HEK293 (cell line): Measurements from ENCODE around the gene DMC1.

Source experiments
- CTCF ChIA-PET: fragments of 350-600 bp; formaldehyde crosslinking; extraction: SDS; loops from one replicate; lab custom pipeline; 2021; ENCODE audit warnings: antibody characterized with exemption; lab: Yijun Ruan, JAX
- POLR2A ChIA-PET: fragments of 300-600 bp; formaldehyde crosslinking; extraction: SDS; loops from one replicate; lab custom pipeline; 2020; ENCODE audit warnings: antibody characterized with exemption, inconsistent platforms; lab: Yijun Ruan, JAX
- H3K27ac ChIP-seq: fragments of 200-500 bp; sonication (Bioruptor generic); 2 replicates; pipeline ENCODE4 v1.5.1; 2014; ENCODE audit warnings: low read depth, low read length, control low read depth, inconsistent platforms; ENCODE audit errors: extremely low read depth
- H3K36me3 ChIP-seq, 2 experiments: fragments of 200-500 bp in 1 of 2; sonication (Bioruptor generic) in 1 of 2; 1 replicate in 1 of 2; 2 replicates in 1 of 2; pipeline ENCODE4 v1.5.1; 2014 to 2017; ENCODE audit warnings: inconsistent platforms in 2 of 2, low read length in 2 of 2; ENCODE audit not compliant: control insufficient read depth in 2 of 2, insufficient read depth in 1 of 2
- H3K4me1 ChIP-seq: fragments of 200-500 bp; sonication (Bioruptor generic); 2 replicates; pipeline ENCODE4 v1.5.1; 2014; ENCODE audit warnings: mild to moderate bottlenecking, low read length, inconsistent platforms; ENCODE audit not compliant: control insufficient read depth, insufficient read depth
- H3K4me3 ChIP-seq: 2 replicates; pipeline ENCODE4 v1.5.1; 2011; ENCODE audit warnings: low read depth, mild to moderate bottlenecking, control low read depth, low read length, moderate library complexity
- H3K9me3 ChIP-seq: fragments of 200-500 bp; sonication (Bioruptor generic); 2 replicates; pipeline ENCODE4 v1.5.1; 2014; ENCODE audit warnings: low read depth, low read length, inconsistent platforms; ENCODE audit not compliant: control insufficient read depth, insufficient read depth
- BCL11B ChIP-seq: fragments of 450-650 bp; formaldehyde crosslinking; IDR thresholded peaks from 2 replicates; pipeline ENCODE4 v1.5.1; 2016; ENCODE audit warnings: low read depth, missing biosample characterization, missing genetic modification characterization
- HOXD13 ChIP-seq: sonication (generic); formaldehyde crosslinking; IDR thresholded peaks from 2 replicates; pipeline ENCODE4 v1.8.0; 2022; ENCODE audit warnings: missing genetic modification reagents, borderline replicate concordance
- IKZF3 ChIP-seq: fragments of 450-650 bp; IDR thresholded peaks from 2 replicates; pipeline ENCODE4 v1.5.0; 2018; ENCODE audit warnings: missing biosample characterization, mild to moderate bottlenecking, missing genetic modification characterization, moderate library complexity
- MZF1 ChIP-seq: fragments of 450-650 bp; formaldehyde crosslinking; IDR thresholded peaks from 2 replicates; pipeline ENCODE4 v1.5.1; 2017; ENCODE audit warnings: missing biosample characterization, missing genetic modification characterization, borderline replicate concordance
- TCF7L2 ChIP-seq: IDR thresholded peaks from 2 replicates; pipeline ENCODE4 v1.6.1; 2011; ENCODE audit warnings: low read depth, mild to moderate bottlenecking, inconsistent platforms, low read length, moderate library complexity, borderline replicate concordance
- WT1 ChIP-seq: fragments of 450-650 bp; formaldehyde crosslinking; IDR thresholded peaks from 2 replicates; pipeline ENCODE4 v1.5.1; 2016; ENCODE audit warnings: missing biosample characterization, missing genetic modification characterization
- YY2 ChIP-seq: fragments of 450-650 bp; formaldehyde crosslinking; IDR thresholded peaks from 2 replicates; pipeline ENCODE4 v1.5.1; 2016; ENCODE audit warnings: missing biosample characterization, missing genetic modification characterization
- ZBTB1 ChIP-seq: fragments of 450-650 bp; formaldehyde crosslinking; IDR thresholded peaks from 2 replicates; pipeline ENCODE4 v1.5.1; 2016; ENCODE audit warnings: missing biosample characterization, missing genetic modification characterization
- ZBTB21 ChIP-seq: fragments of 450-650 bp; formaldehyde crosslinking; IDR thresholded peaks from 2 replicates; pipeline ENCODE4 v1.5.1; 2017; ENCODE audit warnings: missing biosample characterization, missing genetic modification characterization
- ZNF112 ChIP-seq: fragments of 450-650 bp; formaldehyde crosslinking; IDR thresholded peaks from 2 replicates; pipeline ENCODE4 v1.5.0; 2017; ENCODE audit warnings: missing biosample characterization, missing genetic modification characterization
- ZNF175 ChIP-seq: fragments of 450-650 bp; formaldehyde crosslinking; IDR thresholded peaks from 2 replicates; pipeline ENCODE4 v1.5.1; 2016; ENCODE audit warnings: missing biosample characterization, missing genetic modification characterization
- ZNF214 ChIP-seq: fragments of 450-650 bp; formaldehyde crosslinking; IDR thresholded peaks from 2 replicates; pipeline ENCODE4 v1.5.1; 2017; ENCODE audit warnings: missing biosample characterization, mild to moderate bottlenecking, missing genetic modification characterization, borderline replicate concordance
- ZNF248 ChIP-seq: fragments of 450-650 bp; formaldehyde crosslinking; IDR thresholded peaks from 2 replicates; pipeline ENCODE4 v1.5.1; 2017; ENCODE audit warnings: missing biosample characterization, missing genetic modification characterization
- ZNF292 ChIP-seq: fragments of 450-650 bp; formaldehyde crosslinking; IDR thresholded peaks from 2 replicates; pipeline ENCODE4 v1.5.1; 2016; ENCODE audit warnings: low read depth, missing biosample characterization, missing genetic modification characterization, borderline replicate concordance
- ZNF302 ChIP-seq: fragments of 450-650 bp; formaldehyde crosslinking; IDR thresholded peaks from 2 replicates; pipeline ENCODE4 v1.5.1; 2016; ENCODE audit warnings: missing biosample characterization, missing genetic modification characterization, low read depth
- ZNF366 ChIP-seq: fragments of 450-650 bp; formaldehyde crosslinking; conservative IDR thresholded peaks from 2 replicates; pipeline ENCODE4 v1.5.1; 2016; ENCODE audit warnings: missing biosample characterization, missing genetic modification characterization
- ZNF398 ChIP-seq: fragments of 450-650 bp; formaldehyde crosslinking; IDR thresholded peaks from 2 replicates; pipeline ENCODE4 v1.5.1; 2017; ENCODE audit warnings: missing biosample characterization, missing genetic modification characterization
- ZNF521 ChIP-seq: fragments of 450-650 bp; formaldehyde crosslinking; IDR thresholded peaks from 2 replicates; pipeline ENCODE4 v1.5.1; 2017; ENCODE audit warnings: missing biosample characterization, mild to moderate bottlenecking, missing genetic modification characterization
- ZNF664 ChIP-seq: fragments of 450-650 bp; formaldehyde crosslinking; IDR thresholded peaks from 2 replicates; pipeline ENCODE4 v1.5.1; 2016; ENCODE audit warnings: missing biosample characterization, missing genetic modification characterization
- ZNF670 ChIP-seq: fragments of 450-650 bp; formaldehyde crosslinking; IDR thresholded peaks from 2 replicates; pipeline ENCODE4 v1.5.1; 2016; ENCODE audit warnings: missing biosample characterization, missing genetic modification characterization, low read depth
- ZNF768 ChIP-seq: fragments of 450-650 bp; formaldehyde crosslinking; IDR thresholded peaks from 2 replicates; pipeline ENCODE4 v1.5.1; 2018; ENCODE audit warnings: missing biosample characterization, mild to moderate bottlenecking, missing genetic modification characterization
- ZNF791 ChIP-seq: fragments of 450-650 bp; formaldehyde crosslinking; IDR thresholded peaks from 2 replicates; pipeline ENCODE4 v1.5.1; 2016; ENCODE audit warnings: missing biosample characterization, missing genetic modification characterization
- ZSCAN16 ChIP-seq: fragments of 450-650 bp; formaldehyde crosslinking; IDR thresholded peaks from 2 replicates; pipeline ENCODE4 v1.5.1; 2016; ENCODE audit warnings: missing biosample characterization, missing genetic modification characterization
- TF ChIP-seq, protein P1 (sequence below): fragments of 450-650 bp; formaldehyde crosslinking; IDR thresholded peaks from 2 replicates; pipeline ENCODE4 v1.5.1; 2016; ENCODE audit warnings: missing biosample characterization, missing genetic modification characterization

The DMC1 gene

GRCh38 chr22:38610234-38610633, 40.3 kb upstream of the DMC1 start:
- ChIA-PET POLR2A (interaction anchor here (0.9 kb wide), 1 partner anchor 72 kb away, joined by 3 read pairs; the partner anchor contains the start of gene TOMM22), CTCF (no interaction called here)
- TF ChIP-seq ZNF175 (no peak), WT1 (tag by site-specific recombination) (no peak), ZNF292 (no peak), ZNF768 (tag by site-specific recombination) (no peak), BCL11B (tag by site-specific recombination) (no peak), ZNF664 (tag by site-specific recombination) (no peak), ZNF248 (tag by site-specific recombination) (no peak), ZNF214 (no peak), ZBTB21 (tag by site-specific recombination) (no peak), TCF7L2 (no peak), YY2 (tag by site-specific recombination) (no peak), ZNF398 (tag by site-specific recombination) (no peak)
- TF ChIP-seq, protein P1, sequence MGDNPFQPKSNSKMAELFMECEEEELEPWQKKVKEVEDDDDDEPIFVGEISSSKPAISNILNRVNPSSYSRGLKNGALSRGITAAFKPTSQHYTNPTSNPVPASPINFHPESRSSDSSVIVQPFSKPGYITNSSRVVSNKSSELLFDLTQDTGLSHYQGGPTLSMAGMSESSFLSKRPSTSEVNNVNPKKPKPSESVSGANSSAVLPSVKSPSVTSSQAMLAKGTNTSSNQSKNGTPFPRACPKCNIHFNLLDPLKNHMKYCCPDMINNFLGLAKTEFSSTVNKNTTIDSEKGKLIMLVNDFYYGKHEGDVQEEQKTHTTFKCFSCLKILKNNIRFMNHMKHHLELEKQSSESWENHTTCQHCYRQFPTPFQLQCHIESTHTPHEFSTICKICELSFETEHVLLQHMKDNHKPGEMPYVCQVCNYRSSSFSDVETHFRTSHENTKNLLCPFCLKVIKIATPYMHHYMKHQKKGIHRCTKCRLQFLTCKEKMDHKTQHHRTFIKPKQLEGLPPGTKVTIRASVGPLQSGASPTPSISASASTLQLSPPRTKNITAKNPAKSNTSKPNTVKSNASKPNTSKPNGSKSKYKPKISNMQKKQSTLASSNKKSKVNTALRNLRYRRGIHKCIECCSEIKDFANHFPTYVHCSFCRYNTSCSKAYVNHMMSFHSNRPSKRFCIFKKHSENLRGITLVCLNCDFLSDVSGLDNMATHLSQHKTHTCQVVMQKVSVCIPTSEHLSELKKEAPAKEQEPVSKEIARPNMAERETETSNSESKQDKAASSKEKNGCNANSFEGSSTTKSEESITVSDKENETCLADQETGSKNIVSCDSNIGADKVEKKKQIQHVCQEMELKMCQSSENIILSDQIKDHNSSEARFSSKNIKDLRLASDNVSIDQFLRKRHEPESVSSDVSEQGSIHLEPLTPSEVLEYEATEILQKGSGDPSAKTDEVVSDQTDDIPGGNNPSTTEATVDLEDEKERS, result no peak
- H3K4me3 ChIP-seq, result no peak overlapping the region
- peaks cover 0 to 7% of the 10 kb centered on the region in 2 experiments; a peak in 2 of 3 replicates for H3K36me3 ChIP-seq
- H3K27ac ChIP-seq, result no peak overlapping the region
- no peaks in the 10 kb centered on the region for H3K9me3 ChIP-seq
- H3K4me1 ChIP-seq, result 0 out of 2 replicates have a peak, but pooled peaks cover 3% of the 10 kb centered on the region

- Histone ChIP-seq H3K36me3 (peaks cover 0 to 6% of the 10 kb centered on the region in 2 experiments; a peak in 1 of 3 replicates), H3K4me3 (no peak overlapping the region), H3K9me3 (no peaks in the 10 kb centered on the region)
- no peak for TF ChIP-seq ZNF521 (tag by site-specific recombination)
- TF ChIP-seq ZNF366, result no peak
- TF ChIP-seq ZNF791 (tag by site-specific recombination), result no peak
- no peak for TF ChIP-seq ZNF302 (tag by site-specific recombination)
- no peak for TF ChIP-seq ZSCAN16 (tag by site-specific recombination)
- TF ChIP-seq HOXD13, result no peak
- TF ChIP-seq ZNF112 (tag by site-specific recombination), result no peak
- TF ChIP-seq ZNF398 (tag by site-specific recombination), result no peak
- no peak for TF ChIP-seq ZBTB1 (tag by site-specific recombination)
- TF ChIP-seq ZNF670 (tag by site-specific recombination), result no peak
- no peak for TF ChIP-seq IKZF3
- no peak for TF ChIP-seq MZF1
- TF ChIP-seq, all 188 proteins: peak for 0
- ChIA-PET POLR2A (interaction anchor here (0.7 to 0.9 kb wide), 2 partner anchors 8 to 73 kb away, joined by 3 to 12 read pairs; partner anchors contain the start of gene TOMM22), CTCF (no interaction called here)
- no peaks in the 10 kb centered on the region for H3K4me1 ChIP-seq
- no peak overlapping the region for H3K27ac ChIP-seq
These were observed 39.2 kb upstream of the DMC1 start for GRCh38 chr22:38608992-38609750.
